ENCODE measurements around the gene CDCA3.

DNA sequence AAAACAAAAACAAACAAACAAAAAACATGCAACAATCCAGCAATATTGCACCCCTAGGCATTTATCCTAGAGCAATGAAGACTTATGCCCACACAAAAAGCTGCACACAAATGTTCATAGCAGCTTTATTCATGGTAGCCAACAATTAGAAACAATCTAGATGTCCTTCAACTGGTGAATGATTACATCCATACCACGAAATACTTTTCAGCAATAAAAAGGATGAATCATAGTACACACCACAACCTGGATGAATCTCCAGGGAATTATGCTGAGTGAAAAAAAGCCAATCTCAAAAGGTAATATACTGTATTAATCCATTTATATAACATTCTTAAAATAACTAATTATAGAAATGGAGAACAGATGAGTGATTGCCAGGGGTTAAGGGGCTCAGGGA is 43.9 kb downstream of the CDCA3 start:
- no peak for TF ChIP-seq POLR2A (IDR thresholded peaks at IDR 0.05)
- TF ChIP-seq, protein P1, sequence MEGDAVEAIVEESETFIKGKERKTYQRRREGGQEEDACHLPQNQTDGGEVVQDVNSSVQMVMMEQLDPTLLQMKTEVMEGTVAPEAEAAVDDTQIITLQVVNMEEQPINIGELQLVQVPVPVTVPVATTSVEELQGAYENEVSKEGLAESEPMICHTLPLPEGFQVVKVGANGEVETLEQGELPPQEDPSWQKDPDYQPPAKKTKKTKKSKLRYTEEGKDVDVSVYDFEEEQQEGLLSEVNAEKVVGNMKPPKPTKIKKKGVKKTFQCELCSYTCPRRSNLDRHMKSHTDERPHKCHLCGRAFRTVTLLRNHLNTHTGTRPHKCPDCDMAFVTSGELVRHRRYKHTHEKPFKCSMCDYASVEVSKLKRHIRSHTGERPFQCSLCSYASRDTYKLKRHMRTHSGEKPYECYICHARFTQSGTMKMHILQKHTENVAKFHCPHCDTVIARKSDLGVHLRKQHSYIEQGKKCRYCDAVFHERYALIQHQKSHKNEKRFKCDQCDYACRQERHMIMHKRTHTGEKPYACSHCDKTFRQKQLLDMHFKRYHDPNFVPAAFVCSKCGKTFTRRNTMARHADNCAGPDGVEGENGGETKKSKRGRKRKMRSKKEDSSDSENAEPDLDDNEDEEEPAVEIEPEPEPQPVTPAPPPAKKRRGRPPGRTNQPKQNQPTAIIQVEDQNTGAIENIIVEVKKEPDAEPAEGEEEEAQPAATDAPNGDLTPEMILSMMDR (IDR thresholded peaks at IDR 0.05) = no peak

Measured in lower leg skin (tissue), 3 donors.